NCI-H82 (cell line): ENCODE measurements around the gene LARP7.
"Not testable (repeated sequence)": the region's sequence is repeated elsewhere in the genome, so short reads cannot be mapped to it uniquely, and the experiment has no call there.

Experiments
- DNase-seq: peaks from one replicate; lab custom pipeline; 2025; lab: John Stamatoyannopoulos, UW

Gene LARP7

GRCh38 chr4:112650332-112650731 is 13.4 kb downstream of the LARP7 start:
- DNase-seq = no peak

GRCh38 chr4:112651641-112652040 is 14.7 kb downstream of the LARP7 start:
- DNase-seq = peak; percentile 20

- DNase-seq = no peak
Observed at GRCh38 chr4:112652216-112652615, 15.3 kb downstream of the LARP7 start.

GRCh38 chr4:112655270-112655669 is 18.3 kb downstream of the LARP7 start:
- DNase-seq = no peak

GRCh38 chr4:112656115-112656514 is 19.2 kb downstream of the LARP7 start:
- not testable (repeated sequence) for DNase-seq

GRCh38 chr4:112664611-112665010 is 27.7 kb downstream of the LARP7 start:
- no peak for DNase-seq

- DNase-seq = peak; percentile 16
Observed at GRCh38 chr4:112668131-112668530, 31.2 kb downstream of the LARP7 start.

- DNase-seq = no peak
Observed at GRCh38 chr4:112673076-112673475, 36.1 kb downstream of the LARP7 start.

- no peak for DNase-seq
Observed at GRCh38 chr4:112673686-112674085, 36.7 kb downstream of the LARP7 start.

- no peak for DNase-seq
Observed at GRCh38 chr4:112674376-112674775, 37.4 kb downstream of the LARP7 start.

- DNase-seq = no peak
Observed at GRCh38 chr4:112677519-112678091, 40.7 kb downstream of the LARP7 start.

GRCh38 chr4:112680996-112681395 is 44.1 kb downstream of the LARP7 start:
- no peak for DNase-seq

- DNase-seq = no peak
Observed at GRCh38 chr4:112693507-112693906, 56.6 kb downstream of the LARP7 start.

- no peak for DNase-seq
Observed at GRCh38 chr4:112700679-112701078, 63.7 kb downstream of the LARP7 start.

GRCh38 chr4:112702892-112703291 is 65.9 kb downstream of the LARP7 start:
- DNase-seq = no peak

GRCh38 chr4:112704322-112704721 is 67.4 kb downstream of the LARP7 start:
- DNase-seq = no peak

GRCh38 chr4:112704991-112705845 is 68.3 kb downstream of the LARP7 start:
- DNase-seq = peak; percentile 45

GRCh38 chr4:112705891-112706839 is 69.2 kb downstream of the LARP7 start:
- peak; percentile 52 for DNase-seq

GRCh38 chr4:112706840-112707207 is 69.9 kb downstream of the LARP7 start:
- DNase-seq = peak; percentile 41
